HG02588 (cell line): ENCODE data around the gene TOLLIP.
"Not testable (repeated sequence)": the region's sequence is repeated elsewhere in the genome, so short reads cannot be mapped to it uniquely, and the experiment has no call there.

ENCODE experiments used
- ATAC-seq: cut with Tn5 transposase; IDR thresholded peaks from one replicate; pipeline ENCODE4 v1.9.1; 2021; ENCODE audit warnings: mild to moderate bottlenecking, moderate library complexity; ENCODE audit not compliant: unreplicated experiment

TOLLIP gene

GRCh38 chr11:1309498-1310317, at the start of gene TOLLIP:
Gene TOLLIP (minus strand): TSS chr11:1309632. CDS start chr11:1309498, 134 bp downstream.
- peak; percentile 81 for ATAC-seq

- not testable (repeated sequence) for ATAC-seq
Measured at GRCh38 chr11:1358931-1359330, 49.5 kb upstream of the TOLLIP start.

- no peak for ATAC-seq
Measured at GRCh38 chr11:1358286-1358685, 48.9 kb upstream of the TOLLIP start.

- no peak for ATAC-seq
Measured at GRCh38 chr11:1356478-1356960, 47.1 kb upstream of the TOLLIP start.

- no peak for ATAC-seq
Measured at GRCh38 chr11:1356007-1356435, 46.6 kb upstream of the TOLLIP start.

- no peak for ATAC-seq
Measured at GRCh38 chr11:1354125-1354938, 44.9 kb upstream of the TOLLIP start.

- ATAC-seq = no peak
Measured at GRCh38 chr11:1353383-1354124, 44.1 kb upstream of the TOLLIP start.

GRCh38 chr11:1352696-1353382, 43.4 kb upstream of the TOLLIP start:
- no peak for ATAC-seq

GRCh38 chr11:1351278-1351937, 42.0 kb upstream of the TOLLIP start:
- ATAC-seq = no peak

GRCh38 chr11:1350086-1350725, 40.8 kb upstream of the TOLLIP start:
- ATAC-seq = no peak

- no peak for ATAC-seq
Measured at GRCh38 chr11:1349327-1350041, 40.1 kb upstream of the TOLLIP start.

GRCh38 chr11:1348796-1349326, 39.4 kb upstream of the TOLLIP start:
- ATAC-seq = no peak

GRCh38 chr11:1348146-1348795, 38.8 kb upstream of the TOLLIP start:
- no peak for ATAC-seq

- ATAC-seq = not testable (repeated sequence)
Measured at GRCh38 chr11:1347411-1347999, 38.1 kb upstream of the TOLLIP start.

- no peak for ATAC-seq
Measured at GRCh38 chr11:1346669-1347390, 37.4 kb upstream of the TOLLIP start.

- ATAC-seq = no peak
Measured at GRCh38 chr11:1345737-1346513, 36.5 kb upstream of the TOLLIP start.
